Measurements from ENCODE around the gene LRG1.

GRCh38 chr19:4515732-4516131 lies 24.1 kb downstream of the LRG1 start:
- TF ChIP-seq CTCF (IDR thresholded peaks at IDR 0.05; ENCODE audit: insufficient read depth, low read length, poor library complexity, severe bottlenecking) (no peak), EZH2phosphoT487 (conservative IDR thresholded peaks at IDR 0.05; ENCODE audit: low read length) (no peak)
